GM12873 (cell line): ENCODE data around the gene EEF2K.

Source experiments
- CTCF ChIP-seq: IDR thresholded peaks from 2 replicates; pipeline ENCODE4 v1.5.1; 2012; ENCODE audit warnings: low read depth, mild to moderate bottlenecking, moderate library complexity, low read length, control low read depth; ENCODE audit not compliant: insufficient read depth; ENCODE audit errors: missing control alignments

EEF2K gene

GRCh38 chr16:22171953-22172352, 34.1 kb upstream of the EEF2K start:
- TF ChIP-seq CTCF, result no peak

GRCh38 chr16:22174642-22175041, 31.4 kb upstream of the EEF2K start:
- no peak for TF ChIP-seq CTCF

GRCh38 chr16:22177968-22178930, 27.8 kb upstream of the EEF2K start:
- TF ChIP-seq CTCF, result no peak

GRCh38 chr16:22181426-22181825, 24.7 kb upstream of the EEF2K start:
- no peak for TF ChIP-seq CTCF

GRCh38 chr16:22181843-22182242, 24.2 kb upstream of the EEF2K start:
- TF ChIP-seq CTCF, result no peak

- no peak for TF ChIP-seq CTCF
These were observed 22.7 kb upstream of the EEF2K start for GRCh38 chr16:22183335-22183734.

GRCh38 chr16:22183901-22184614, 22.0 kb upstream of the EEF2K start:
- peak; percentile 68 for TF ChIP-seq CTCF
